Stimulated activated naive CD4-positive, alpha-beta T cell treated with Interleukin-2 at 50 U/mL for 16 hours (primary cell): ENCODE measurements around the gene ISG20.
A peak's percentile ranks its signal among the peaks of the same experiment; 100 is the strongest.
"Not testable (repeated sequence)": the region's sequence is repeated elsewhere in the genome, so short reads cannot be mapped to it uniquely, and the experiment has no call there.

ENCODE experiments used
- DNase-seq: peaks from one replicate; lab custom pipeline; 2025; lab: John Stamatoyannopoulos, UW

ISG20 gene

DNA sequence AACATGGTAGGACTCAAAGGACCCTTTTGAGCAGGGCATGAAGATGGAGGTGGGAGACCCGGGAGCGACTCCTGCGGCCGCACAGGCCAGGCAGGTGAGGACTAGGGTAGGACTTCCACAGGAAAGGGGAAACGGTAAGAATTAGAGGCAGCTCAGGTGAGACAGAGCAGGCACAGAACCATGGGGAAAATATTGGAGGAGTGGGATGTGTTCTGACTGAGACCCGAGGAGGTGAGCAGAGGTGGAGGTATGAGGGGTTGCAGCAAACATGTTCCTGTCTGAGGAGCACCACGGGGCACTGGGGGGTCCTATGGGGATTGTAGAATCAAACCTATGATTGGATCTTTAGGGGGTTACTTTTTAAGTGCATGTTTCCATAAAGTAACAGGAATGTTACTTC lies 1.4 kb upstream of the ISG20 start:
- DNase-seq = no peak

DNA sequence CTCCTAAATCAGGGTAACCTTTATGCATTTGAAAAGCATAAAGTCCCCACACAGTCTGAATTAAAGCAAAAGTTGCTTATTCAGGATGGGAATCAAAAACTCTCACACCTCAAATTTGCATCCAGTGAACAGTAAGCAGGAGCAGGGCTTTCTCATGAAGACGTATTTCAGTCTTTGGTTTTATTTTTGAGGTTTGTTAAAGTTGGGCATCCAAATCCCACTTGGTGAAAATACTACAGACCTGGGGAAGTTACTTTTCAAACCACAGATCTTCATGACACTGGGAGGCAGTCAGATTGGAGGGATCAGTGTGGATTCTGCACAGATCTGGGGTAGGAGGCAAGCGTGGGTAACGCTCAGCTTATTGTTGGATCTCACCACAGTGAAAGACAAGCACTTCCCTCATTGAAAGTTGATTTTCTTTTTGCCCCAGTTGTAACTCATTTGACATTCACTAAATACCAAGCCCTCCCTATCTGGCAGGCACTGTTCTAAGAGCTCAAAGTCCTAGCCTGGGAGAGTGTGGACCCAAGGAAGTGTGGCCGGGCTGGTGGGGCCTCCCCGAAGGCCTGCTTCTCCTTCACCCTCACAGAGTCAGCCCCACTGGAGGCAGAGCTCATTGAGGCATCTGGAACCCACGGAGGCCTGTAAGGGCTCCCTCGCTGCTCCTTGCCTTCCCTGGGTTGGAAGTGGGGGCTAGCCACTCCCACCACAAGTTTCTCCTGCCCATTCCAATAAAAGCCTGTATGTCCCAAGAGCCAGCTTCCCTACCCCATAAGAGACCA lies 783 bp upstream of the ISG20 start:
- DNase-seq = no peak

DNA sequence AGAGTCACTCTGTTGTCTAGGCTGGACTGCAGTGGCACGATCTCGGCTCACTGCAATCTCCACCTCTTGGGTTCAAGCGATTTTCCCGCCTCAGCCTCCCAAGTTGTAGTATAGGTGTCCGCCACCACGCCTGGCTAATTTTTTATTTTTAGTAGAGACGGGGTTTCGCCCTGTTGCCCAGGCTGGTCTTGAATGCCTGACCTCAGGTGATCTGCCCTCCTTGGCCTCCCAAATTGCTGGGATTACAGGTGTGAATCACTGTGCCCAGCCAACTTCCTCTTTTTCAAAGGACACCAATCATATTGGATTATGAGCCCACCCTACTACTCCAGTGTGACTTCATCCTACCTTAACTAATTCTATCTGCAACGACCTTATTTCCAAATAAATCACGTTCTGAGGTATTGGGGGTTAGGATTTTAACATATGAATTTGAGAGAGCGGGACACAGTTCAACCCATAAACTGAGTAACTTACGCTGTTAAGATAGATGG lies 3.2 kb downstream of the ISG20 start:
- no peak for DNase-seq

DNA sequence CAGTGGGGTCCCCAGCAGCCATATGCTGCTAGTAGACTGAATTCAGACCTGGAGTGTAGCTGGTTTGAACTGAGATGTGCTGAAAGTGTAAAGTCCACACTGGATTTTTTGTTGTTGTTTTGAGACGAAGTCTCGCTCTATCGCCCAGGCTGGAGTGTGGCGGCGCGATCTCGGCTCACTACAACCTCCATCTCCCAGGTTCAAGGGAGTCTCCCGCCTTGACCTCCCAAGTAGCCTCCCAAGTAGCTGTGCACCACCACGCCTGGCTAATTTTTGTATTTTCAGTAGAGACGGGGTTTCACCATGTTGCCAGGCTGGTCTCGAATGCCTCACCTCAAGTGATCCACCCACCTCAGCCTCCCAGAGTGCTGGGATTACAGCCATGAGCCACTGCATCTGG lies 3.7 kb downstream of the ISG20 start:
- DNase-seq = not testable (repeated sequence)

DNA sequence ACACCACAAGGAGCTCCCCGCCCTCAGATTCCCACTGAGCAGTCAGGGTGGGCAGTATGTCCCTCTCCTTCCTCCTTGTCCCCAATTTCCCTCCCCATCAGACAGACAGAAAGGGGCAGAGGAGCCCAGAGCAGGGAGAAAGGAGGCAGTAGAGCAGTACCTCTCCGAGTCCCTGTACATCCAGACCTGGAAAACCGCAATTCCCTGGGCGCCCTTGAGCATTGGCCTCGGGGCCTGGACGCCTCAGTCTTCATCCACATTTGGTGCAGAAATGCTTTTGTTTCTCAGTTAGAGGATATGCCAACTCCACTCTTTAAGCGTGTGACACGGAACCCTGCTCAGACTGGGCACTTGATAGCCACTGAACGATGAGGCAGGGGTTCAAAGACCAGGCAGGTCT lies 5.9 kb downstream of the ISG20 start:
- no peak for DNase-seq

DNA sequence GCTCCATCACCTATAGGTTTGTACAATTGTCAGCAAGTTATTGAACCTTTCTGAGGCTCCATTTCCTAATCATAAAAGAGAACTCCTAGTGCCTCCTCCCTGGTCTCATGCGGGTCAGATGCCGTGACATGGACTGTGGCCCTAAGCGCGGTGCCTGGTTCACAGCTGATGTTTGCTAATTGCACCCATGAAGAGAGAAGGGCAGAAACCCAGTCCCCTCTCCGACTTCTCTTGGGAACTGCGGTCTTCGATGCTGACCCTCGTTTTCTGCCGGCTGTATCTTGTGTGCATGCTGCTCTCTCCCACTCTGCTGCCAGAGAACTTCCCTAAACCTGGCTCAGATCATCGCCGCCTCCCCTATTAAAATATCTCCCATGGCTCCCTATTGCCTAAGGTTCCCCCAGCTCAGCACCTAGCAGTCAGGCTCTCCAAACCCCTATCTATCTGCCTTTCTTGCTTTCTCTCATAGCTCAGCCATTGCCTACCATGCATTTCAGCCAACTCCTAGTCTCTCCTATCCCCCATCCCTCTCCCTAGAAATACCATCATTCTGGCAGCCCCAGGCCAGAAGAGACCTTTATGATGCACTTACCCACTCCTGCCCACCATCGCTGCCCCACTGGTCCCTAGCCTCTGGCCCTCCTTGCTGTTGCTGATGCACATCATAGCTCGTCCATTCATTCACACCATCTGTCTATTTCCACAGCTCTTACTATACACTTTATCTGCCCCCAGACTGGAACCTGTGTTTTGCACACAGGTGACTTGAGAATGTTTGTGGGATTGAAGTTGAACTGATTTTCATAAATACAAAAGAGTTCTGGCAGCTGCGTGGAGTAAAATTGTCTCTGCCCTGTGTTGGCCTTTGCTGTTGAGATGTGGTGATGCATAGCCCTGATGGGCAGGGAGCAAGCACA lies 6.6 kb downstream of the ISG20 start:
- no peak for DNase-seq

DNA sequence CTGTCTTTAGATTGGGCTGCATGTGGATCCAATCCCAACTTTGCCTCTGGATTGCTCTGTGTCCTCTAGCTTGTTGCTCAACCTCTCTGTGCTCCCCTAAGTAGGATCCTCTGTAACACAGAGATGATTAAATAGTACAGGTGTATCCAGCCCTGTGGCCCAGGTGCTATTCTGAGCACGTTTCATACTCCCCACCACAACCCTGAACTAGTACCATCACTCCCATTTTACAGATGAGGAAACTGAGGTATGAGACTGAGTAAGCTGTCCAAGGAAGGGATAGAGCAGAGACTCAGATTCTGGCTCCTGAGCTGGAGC lies 7.2 kb downstream of the ISG20 start:
- no peak for DNase-seq

DNA sequence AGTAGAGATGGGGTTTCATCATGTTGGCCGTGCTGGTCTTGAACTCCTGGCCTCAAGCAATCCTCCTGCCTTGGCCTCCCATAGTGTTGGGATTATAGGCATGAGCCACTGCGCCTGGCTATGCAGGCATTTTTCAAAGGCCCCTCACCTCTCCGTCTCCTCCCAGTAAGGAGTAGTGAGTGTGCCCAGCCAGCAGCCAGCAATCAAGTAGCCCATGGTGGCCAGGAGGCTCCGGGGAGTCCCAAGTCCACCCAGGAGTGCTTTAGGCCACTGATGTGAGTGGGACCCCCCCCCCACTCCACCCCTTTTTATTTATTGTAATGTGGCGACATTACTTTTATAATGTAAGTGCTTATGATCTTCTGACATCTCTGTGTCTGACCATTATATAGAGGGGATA lies 8.1 kb downstream of the ISG20 start:
- DNase-seq = no peak

DNA sequence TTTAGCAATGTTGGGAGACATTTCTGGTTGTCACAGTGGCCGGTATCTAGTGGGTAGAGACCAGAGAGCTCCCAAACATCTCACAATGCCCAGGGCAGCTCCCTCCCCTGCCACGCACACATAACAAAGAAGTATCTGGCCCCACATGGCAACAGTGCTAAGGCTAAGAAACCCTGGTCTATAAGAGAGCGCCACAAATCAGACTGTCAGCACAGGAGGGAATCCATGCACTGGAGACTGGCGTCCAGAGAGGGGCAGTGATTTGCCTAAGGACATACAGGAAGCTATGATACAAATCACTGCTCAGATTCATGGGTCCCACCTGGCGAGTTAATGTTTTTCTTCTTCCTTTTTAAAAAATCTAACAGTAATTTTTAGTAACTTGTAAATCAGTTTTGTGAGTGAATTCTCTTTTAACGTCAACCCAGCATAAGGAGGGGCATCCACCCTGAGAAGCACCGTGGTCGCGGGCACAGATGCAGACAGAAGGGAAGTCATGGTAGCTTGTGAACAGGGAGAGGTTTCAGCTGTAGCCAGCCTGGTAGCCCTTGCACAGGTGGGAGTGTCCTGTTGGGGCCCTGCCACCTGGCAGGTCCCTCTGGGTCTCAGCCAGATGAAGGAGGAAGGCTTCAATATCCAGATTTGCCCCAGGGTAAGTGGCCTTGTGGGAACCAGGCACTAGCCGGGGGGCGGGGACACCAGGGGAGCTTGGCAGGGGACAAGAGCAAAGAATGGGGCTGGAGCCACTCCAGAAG lies 8.7 kb downstream of the ISG20 start:
- DNase-seq = no peak

DNA sequence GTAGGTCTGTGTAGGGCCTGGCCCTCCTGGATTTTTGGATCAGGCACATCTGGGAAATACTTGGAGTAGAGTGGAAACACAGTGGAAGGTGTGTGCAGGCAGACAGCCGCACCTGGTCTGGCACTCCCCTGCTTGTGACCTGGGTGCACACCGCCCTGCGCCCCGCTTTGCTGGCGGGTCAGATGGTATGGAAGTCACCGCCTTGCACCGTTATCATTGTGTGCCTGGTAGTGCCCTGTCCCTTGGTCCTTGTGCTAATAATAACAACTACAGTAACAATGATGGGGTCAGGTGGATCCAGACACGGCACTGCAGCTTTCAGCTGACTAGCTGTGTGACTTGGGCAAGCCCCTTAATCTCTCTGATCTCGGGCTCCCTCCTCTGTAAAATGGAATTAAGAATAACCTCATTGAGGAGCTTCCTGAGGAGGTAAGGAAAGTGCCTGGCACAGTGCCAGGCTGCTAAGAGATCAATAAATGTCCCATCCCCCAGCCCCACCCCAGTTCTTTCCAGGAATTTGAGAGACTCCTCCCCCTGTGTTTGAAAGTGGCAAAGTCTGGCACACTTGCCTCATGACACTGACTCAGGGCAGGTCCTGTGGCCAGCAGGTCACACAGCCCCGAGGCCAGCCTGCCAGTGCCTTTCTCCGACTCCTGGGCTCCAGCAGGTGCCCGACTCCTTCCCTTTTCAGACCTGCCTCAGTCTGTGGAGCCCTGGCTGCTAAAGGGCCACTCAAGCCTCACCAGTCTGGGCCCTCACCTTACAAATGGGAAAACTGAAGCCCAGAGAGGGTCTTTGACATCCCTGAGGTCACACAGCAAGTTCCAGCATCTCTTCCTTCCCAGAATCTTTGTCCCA lies 9.8 kb downstream of the ISG20 start:
- DNase-seq = no peak

DNA sequence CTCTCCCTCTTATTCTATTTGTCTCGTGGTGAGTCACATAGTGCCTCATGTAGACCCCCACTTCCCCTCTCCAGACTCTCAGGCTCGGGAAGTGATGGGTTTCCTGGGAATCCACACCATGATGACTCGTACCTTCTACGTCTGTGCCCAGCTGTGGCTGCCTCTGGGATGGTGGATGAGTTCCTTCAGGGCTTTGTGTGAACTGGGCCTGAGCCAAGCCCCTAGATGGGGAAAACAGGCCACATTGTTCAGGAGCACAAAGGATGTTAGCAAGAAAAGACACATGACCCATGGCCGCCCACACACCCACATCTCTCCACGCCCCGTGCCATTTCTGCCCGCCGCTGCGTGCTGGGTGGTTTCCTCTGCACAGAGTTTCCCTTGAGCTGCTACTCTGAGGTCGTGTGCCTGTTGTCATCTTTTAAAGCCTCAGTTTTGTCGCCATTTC lies 10.5 kb downstream of the ISG20 start:
- peak; percentile 70 for DNase-seq

DNA sequence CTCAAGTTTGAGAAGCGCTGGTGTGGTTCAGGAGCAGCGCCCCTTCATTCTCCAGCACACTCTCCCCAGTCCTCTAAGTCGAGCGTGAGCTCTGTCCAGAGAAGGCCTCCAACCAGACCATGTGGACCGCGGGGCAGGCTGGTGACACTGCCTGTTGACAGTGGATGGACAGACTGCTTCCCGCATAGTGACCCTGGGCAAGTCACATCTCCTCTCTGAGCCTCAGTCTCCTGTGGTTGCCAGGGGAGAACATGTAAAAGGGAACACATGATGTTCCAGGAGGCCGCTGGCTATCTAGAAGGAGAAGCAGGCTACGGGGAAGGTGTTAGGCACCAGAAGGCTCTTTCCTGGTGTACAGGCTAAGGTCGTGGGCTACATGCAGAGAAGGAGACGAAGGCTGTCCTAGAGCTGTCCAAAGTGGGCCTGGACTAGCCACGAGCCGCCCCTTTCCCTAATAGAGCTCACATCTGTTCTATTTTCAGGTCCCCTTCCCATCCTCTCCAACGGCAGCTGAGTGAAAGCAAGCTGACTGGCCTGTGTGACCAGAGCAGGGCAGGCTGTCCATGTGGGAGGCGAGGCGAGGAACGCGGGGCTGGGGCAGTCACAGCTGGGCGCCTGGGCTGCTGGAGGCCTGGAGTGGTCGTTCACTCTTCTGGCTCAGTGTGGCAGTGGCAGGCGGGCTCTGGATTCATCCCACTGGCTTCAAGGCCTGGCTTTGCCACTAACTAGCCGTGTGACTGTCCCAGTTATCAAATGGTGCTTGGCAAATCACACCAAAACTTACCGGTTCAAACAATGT lies 11.1 kb downstream of the ISG20 start:
- no peak for DNase-seq

DNA sequence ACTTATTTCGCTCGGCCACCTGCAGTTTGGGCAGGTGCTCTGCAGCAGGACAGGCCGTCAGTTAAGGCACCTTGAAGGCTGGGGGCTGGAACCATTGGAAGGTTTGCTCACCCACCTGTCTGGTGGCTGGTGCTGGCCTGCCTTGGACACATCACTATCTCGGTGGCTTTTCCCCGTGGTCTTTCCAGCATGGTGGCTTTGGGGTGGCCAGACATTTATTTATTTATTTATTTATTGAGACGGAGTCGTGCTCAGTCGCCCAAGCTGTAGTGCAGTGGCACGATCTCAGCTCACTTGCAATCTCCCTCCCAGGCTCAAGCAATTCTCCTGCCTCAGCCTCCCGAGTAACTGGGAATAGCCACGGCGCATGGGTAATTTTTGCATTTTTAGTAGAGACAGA lies 11.7 kb downstream of the ISG20 start:
- no peak for DNase-seq

DNA sequence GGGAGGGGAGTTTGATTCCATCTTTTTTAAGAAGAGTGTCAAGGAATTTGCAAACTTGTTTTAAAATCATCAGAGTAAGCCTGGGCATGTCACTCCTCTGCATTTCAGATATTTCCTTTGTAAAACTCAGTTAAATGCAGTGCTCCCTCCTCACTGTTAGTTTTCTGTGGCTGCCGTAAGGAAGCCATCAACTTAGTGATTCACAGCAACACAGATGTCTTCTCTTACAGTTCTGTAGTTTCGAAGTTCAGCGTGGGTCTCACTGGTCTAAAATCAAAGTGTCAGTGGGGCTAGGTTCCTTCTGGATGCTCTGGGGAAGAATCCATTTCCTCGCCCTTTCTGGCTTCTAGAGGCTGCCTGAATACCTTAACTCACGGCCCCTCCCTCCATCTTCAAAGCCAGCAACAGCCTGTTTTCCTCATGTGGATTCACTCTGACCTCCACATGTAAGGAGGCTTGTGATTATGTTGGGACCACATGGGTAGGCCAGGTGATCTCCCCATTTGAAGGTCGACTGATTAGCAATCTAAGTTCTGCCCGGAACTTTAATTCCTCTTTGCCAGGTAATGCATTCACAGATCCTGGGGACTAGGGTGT lies 12.4 kb downstream of the ISG20 start:
- DNase-seq = no peak

DNA sequence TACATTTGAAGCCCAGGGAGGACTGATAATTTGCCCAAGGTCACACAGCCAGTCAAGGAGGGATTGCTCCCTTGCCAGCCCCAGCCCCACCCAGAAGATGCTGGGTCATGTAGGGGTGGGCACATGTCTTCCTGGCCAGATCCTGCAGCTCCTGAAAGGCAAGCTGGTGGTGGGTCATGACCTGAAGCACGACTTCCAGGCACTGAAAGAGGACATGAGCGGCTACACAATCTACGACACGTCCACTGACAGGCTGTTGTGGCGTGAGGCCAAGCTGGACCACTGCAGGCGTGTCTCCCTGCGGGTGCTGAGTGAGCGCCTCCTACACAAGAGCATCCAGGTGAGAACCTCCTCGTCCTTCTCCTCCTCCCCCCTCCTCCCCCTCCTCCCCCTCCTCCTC lies 13.2 kb downstream of the ISG20 start:
- DNase-seq = no peak

DNA sequence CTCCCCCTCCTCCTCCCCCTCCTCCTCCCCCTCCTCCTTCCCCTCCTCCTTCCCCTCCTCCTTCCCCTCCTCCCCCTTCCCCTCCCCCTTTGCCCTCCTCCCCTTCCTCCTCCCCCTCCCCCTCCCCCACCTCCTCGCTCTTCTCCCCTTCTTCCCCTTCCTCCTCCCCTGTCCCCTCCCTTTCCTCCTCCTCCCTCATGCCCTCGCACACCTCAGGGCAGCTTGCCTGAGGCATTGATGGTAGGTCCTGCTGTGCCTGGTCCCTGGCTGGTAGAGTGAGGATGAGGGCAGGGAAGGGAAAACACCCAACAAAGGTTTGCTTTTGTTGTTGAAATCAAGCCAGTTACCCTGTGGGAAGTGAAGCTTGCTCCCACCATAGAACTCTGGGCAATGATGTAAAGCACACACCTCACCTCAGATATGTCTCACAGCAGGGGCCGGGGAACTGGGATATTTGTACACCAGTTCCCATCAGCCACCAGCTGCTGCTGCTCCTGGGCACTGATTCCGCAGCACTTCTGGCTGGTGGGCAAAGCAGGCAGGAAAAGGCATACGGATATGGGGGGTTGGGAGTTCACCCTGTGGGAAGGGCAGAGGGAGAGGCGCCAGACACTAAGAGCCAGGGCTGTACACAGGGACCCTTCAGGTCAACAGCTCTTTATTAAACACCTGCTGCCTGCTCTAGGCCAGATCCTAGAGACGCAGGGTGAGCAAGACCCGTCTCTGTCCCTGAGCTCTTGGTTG lies 13.8 kb downstream of the ISG20 start:
- no peak for DNase-seq

DNA sequence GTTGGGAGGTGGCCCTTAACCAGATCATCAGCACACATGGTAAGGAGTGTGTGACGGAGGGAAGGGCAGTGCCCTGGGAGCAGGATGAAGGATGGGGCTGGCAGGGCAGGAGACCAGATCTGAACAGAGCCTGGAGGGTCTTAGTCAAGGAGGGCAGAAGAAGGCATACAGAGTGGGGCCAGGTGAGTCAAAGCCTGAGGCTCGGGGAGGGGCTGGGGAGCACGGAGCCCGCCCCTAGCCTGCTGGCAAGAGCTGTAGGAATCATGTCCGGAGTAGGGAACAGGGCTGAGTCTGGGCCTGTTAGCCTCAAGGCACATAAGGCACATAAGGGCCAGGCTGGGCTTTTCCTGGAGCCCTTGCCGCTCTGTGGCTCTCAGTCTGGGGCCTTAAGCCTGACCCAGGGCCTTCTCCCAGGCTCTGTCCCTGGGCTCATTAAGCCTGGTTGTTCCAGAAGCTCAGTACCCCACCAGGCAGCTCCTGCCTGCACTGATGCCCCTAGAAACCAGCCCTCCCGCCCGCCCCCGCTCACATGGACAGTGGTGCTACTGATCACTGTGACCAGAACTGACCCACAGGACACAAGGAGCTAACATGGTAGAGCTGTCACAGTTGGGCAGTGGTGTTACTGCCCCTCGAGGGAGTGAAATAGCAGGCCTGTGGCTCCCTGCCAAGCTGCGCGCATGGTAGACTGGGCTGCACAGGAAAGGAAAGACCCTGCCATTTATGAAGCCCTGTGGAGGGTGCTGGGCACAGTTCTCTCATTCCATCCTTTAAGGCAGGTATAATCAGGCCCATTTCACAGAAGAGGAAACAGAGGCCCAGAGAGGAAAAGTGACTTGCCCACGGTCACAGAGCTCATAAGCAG lies 14.6 kb downstream of the ISG20 start:
- DNase-seq = no peak

DNA sequence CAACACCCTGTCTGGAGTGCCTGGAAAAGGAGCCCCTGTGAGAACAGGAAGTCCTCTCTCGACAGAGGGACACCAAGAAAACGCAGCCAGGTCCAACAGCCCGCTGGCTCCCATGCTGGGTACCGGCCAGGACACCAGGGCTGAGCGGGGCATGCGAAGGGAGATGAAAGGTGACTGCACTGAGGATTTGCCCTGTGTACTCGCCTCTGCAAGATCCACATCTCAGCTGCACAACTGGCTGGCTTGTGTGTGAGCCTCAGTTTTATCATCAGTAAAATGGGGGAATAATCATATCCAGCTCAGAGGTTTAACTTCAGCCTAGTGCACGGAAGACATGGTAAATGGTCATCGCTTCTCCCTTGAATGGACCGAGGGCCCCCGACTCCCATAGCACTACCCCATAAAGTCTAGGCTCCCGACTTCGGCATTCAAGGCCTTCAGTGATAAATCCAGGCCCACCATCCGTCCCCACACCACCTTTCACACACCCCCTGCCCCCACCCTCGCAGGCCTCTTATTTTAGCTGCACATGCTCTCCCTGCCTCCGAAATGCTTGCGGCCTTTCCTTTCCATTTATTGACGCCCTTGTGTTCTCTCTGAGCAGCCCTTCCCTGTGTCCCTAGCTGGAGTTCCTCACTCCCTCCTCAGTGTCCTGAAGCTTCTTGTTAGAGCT lies 15.8 kb downstream of the ISG20 start:
- no peak for DNase-seq
